Measurements from ENCODE around the gene RALB. TPM values are rescaled to one million over a fixed set of nuclear protein-coding genes. Genes with fewer than 3 reads are reported as not detected.
A peak's percentile ranks its signal among the peaks of the same experiment; 100 is the strongest.

The RALB gene
- total and polyA plus RNA-seq, 2 of the 4 experiments (the other 2 are of a cell fraction), result 53.6 to 54.7 TPM

GRCh38 chr2:120313695-120314615, 61.3 kb downstream of the RALB start:
- no peak for DNase-seq
- POLR2A ChIA-PET (ENCODE audit: unreplicated experiment), result no interaction called here

More at GRCh38 chr2:120313695-120314615, 61.3 kb downstream of the RALB start:
- in situ Hi-C loops (cut with MboI; ENCODE audit: low sequenced_read_pairs) (no loop called here), dilution Hi-C loops (cut with HindIII; ENCODE audit: low sequenced_read_pairs, unreplicated experiment) (no loop called here), intact Hi-C loops (cut with micrococcal nuclease) (loop anchor here (1.0 to 2.0 kb wide), 6 partner anchors 61 to 612 kb away; no protein-coding TSS in a partner anchor)
- no peaks in the 10 kb centered on the region; the same call in 1 of the 2 replicates for H3K4me1 ChIP-seq (ENCODE audit: control insufficient read depth, insufficient read depth, low read length)
- H3K36me3 ChIP-seq (ENCODE audit: control insufficient read depth, insufficient read depth, low read length), result no peaks in the 10 kb centered on the region
- no peak overlapping the region for H3K18ac ChIP-seq (ENCODE audit: low read depth, low read length)
- no peak overlapping the region for H3K4ac ChIP-seq (ENCODE audit: low read depth, low read length)
- peaks cover 19% of the 10 kb centered on the region for H3K27me3 ChIP-seq (ENCODE audit: control insufficient read depth, insufficient read depth, low read length)
- H2BK20ac ChIP-seq (ENCODE audit: low read depth, low read length), result 0 out of 2 replicates have a peak overlapping the region, but pooled peaks have one; percentile 42
- H3K56ac ChIP-seq (ENCODE audit: extremely low read depth, insufficient read depth, low read length), result no peak overlapping the region
- peak overlapping the region in 1 of 2 experiments; percentile 66; a peak in 1 of 4 replicates for H4K8ac ChIP-seq (ENCODE audit: low read depth in 2 of 2, low read length in 2 of 2)
- H3K23ac ChIP-seq (ENCODE audit: low read depth, low read length), result no peak overlapping the region
- BruUV-seq (replicated peaks), result no TSS peak
- H3K27ac ChIP-seq (ENCODE audit: insufficient read depth, low read length), result no peak overlapping the region
- peak overlapping the region; percentile 77 for H3K4me2 ChIP-seq (ENCODE audit: low read depth, low read length)
- no peaks in the 10 kb centered on the region for H3K9me1 ChIP-seq (ENCODE audit: insufficient read depth, low read length)
- H2BK120ac ChIP-seq (ENCODE audit: low read depth, low read length), result peak overlapping the region; percentile 68; the same call in 1 of the 2 replicates
- H3K9ac ChIP-seq (ENCODE audit: low read depth, low read length), result peak overlapping the region; percentile 26; the same call in 1 of the 2 replicates
- no peaks in the 10 kb centered on the region for H4K20me1 ChIP-seq (ENCODE audit: insufficient read depth, low read length)
- WGBS, 2 experiments (ENCODE audit: extremely low coverage in 2 of 2, insufficient read length in 1 of 2), result 55% methylated on average over 21 of the region's 39 CpGs; no CpG with 5 or more reads in 1 of the 2 experiments
- no peaks in the 10 kb centered on the region for H3K9me3 ChIP-seq (ENCODE audit: control insufficient read depth, insufficient read depth, low read length)
- peak overlapping the region; percentile 44 for H3K4me3 ChIP-seq (ENCODE audit: insufficient read depth, low read depth, low read length)
- peak overlapping the region; percentile 58; the same call in 1 of the 2 replicates for H3K14ac ChIP-seq (replicated peaks; ENCODE audit: low read depth, low read length)
- H3K79me1 ChIP-seq (ENCODE audit: low read depth in 1 of 2, low read length in 2 of 2), result no peaks in the 10 kb centered on the region
- TF ChIP-seq FOS (IDR thresholded peaks at IDR 0.05; ENCODE audit: low read depth, low read length) (no peak), USF2 (IDR thresholded peaks at IDR 0.05; ENCODE audit: low read depth, low read length) (no peak), NFE2L2 (IDR thresholded peaks at IDR 0.05; ENCODE audit: low read depth, low read length) (no peak), SMC3 (IDR thresholded peaks at IDR 0.05; ENCODE audit: low read depth, low read length) (no peak), CHD1 (IDR thresholded peaks at IDR 0.05; ENCODE audit: low read depth, low read length) (no peak), MXI1 (IDR thresholded peaks at IDR 0.05; ENCODE audit: borderline replicate concordance, low read depth, low read length) (no peak), RAD21 (IDR thresholded peaks at IDR 0.05; ENCODE audit: low read length) (no peak), MAZ (IDR thresholded peaks at IDR 0.05; ENCODE audit: borderline replicate concordance, low read depth, low read length) (no peak), RFX5 (IDR thresholded peaks at IDR 0.05; ENCODE audit: low read depth, low read length) (no peak), CTCF (conservative IDR thresholded peaks at IDR 0.05; ENCODE audit: low read depth, low read length) (no peak), MAFK (IDR thresholded peaks at IDR 0.05; ENCODE audit: low read depth, low read length) (no peak)
- TF ChIP-seq, protein P1, sequence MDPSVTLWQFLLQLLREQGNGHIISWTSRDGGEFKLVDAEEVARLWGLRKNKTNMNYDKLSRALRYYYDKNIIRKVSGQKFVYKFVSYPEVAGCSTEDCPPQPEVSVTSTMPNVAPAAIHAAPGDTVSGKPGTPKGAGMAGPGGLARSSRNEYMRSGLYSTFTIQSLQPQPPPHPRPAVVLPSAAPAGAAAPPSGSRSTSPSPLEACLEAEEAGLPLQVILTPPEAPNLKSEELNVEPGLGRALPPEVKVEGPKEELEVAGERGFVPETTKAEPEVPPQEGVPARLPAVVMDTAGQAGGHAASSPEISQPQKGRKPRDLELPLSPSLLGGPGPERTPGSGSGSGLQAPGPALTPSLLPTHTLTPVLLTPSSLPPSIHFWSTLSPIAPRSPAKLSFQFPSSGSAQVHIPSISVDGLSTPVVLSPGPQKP (IDR thresholded peaks at IDR 0.05; ENCODE audit: borderline replicate concordance, low read depth, low read length), result no peak
- no peak overlapping the region for H2AK5ac ChIP-seq (ENCODE audit: low read depth, low read length)
- H4K91ac ChIP-seq (ENCODE audit: insufficient read depth, low read depth, low read length), result no peak overlapping the region
- H2BK5ac ChIP-seq (ENCODE audit: low read depth, low read length, poor library complexity, severe bottlenecking), result no peak overlapping the region
- CTCF ChIA-PET, result interaction anchor here (0.6 to 1.5 kb wide), 16 partner anchors 8 to 204 kb away, joined by 3 to 8 read pairs (median 3); no protein-coding TSS in a partner anchor
- H2AFZ ChIP-seq (replicated peaks; ENCODE audit: low read length, poor library complexity), result peak overlapping the region; percentile 94
- H2BK15ac ChIP-seq (ENCODE audit: low read depth, low read length), result no peak overlapping the region
- ATAC-seq (ENCODE audit: low read depth), result peak; percentile 26
- no peak overlapping the region for H4K5ac ChIP-seq (ENCODE audit: low read depth, low read length)
- H2AK9ac ChIP-seq (replicated peaks; ENCODE audit: low read depth, low read length, poor library complexity), result no peak overlapping the region
